Heart left ventricle (tissue), 13 donors: ENCODE results near the gene KRT2.

Experiments used
- CTCF ChIP-seq, 12 donors: fragments of 200-600 bp; sonication (generic) in 4 of 12; IDR thresholded peaks; one replicate each; pipeline versions ENCODE4 v1.5.0 to v1.8.0; 2018 to 2022; ENCODE audit warnings: antibody characterized with exemption in 12 of 12, mild to moderate bottlenecking in 5 of 12
- POLR2A ChIP-seq, 2 donors: fragments of 450-650 bp; IDR thresholded peaks; one replicate each; pipeline ENCODE4 v1.6.1; 2017; ENCODE audit warnings: antibody characterized with exemption in 2 of 2, mild to moderate bottlenecking in 2 of 2, moderate library complexity in 2 of 2
- donor health status: ischemic (EF 13 %, LVEDD 7.1; RV severe dilation, severe dysfunction).
- donor health status: DM: no; HTN: yes; CAD: no.
- donor health status: DM: no; HTN: no; CAD: no.
- donor health status: ischemic (EF 25% LVEDD 6.9; RV normal size, moderate dysfunction).
- donor health status: ischemic (EF 25% LVEDD 5.7; RV mildly dilated, moderate dysfunction).
- donor health status: ischemic (EF 35%, LVEDD 5.7; RV mildly dilated, moderate dysfunction).
- donor health status: nonischemic (EF 11% LVEDD 7.7; RV severe dilation, severe dysfunction).
- donor health status: DM: yes; HTN: yes; CAD: no.
- donor health status: PGD.
- donor health status: ischemic (EF 29% LVEDD 5.4; RV normal size, mild dysfunction).
- donor health status: nonischemic (EF 23%, LVEDD 6.1; RV moderate dilation, normal function).

- TF ChIP-seq CTCF (IDR thresholded peaks at IDR 0.05) = no peak
- TF ChIP-seq POLR2A (IDR thresholded peaks at IDR 0.05) = no peak
These were observed 7.4 kb upstream of the KRT2 start for GRCh38 chr12:52659395-52659794.
